Ishikawa (cell line): ENCODE results near the gene HYAL1.

ENCODE experiments used
- CEBPB ChIP-seq: IDR thresholded peaks from 2 replicates; pipeline ENCODE4 v1.6.1; 2012
- CREB1 ChIP-seq: IDR thresholded peaks from 2 replicates; pipeline ENCODE4 v1.6.1; 2012; ENCODE audit warnings: low read depth
- EP300 ChIP-seq: IDR thresholded peaks from 2 replicates; pipeline ENCODE4 v1.6.1; 2012; ENCODE audit warnings: borderline replicate concordance
- FOXM1 ChIP-seq: IDR thresholded peaks from 2 replicates; pipeline ENCODE4 v1.6.1; 2012; ENCODE audit warnings: low read depth, borderline replicate concordance
- RAD21 ChIP-seq: IDR thresholded peaks from 2 replicates; pipeline ENCODE4 v1.6.1; 2012; ENCODE audit warnings: low read depth
- TAF1 ChIP-seq: IDR thresholded peaks from 2 replicates; pipeline ENCODE4 v1.6.1; 2012; ENCODE audit warnings: low read depth, mild to moderate bottlenecking
- TEAD4 ChIP-seq: IDR thresholded peaks from 2 replicates; pipeline ENCODE4 v1.6.1; 2012
- YY1 ChIP-seq: IDR thresholded peaks from 2 replicates; pipeline ENCODE4 v1.6.1; 2012; ENCODE audit warnings: low read depth
- TF ChIP-seq, protein P1 (sequence below): IDR thresholded peaks from 2 replicates; pipeline ENCODE4 v1.6.1; 2012
- TF ChIP-seq, protein P2 (sequence below): IDR thresholded peaks from 2 replicates; pipeline ENCODE4 v1.6.1; 2012
- TF ChIP-seq, protein P3 (sequence below): IDR thresholded peaks from 2 replicates; pipeline ENCODE4 v1.6.1; 2012; ENCODE audit warnings: low read depth, mild to moderate bottlenecking

DNA sequence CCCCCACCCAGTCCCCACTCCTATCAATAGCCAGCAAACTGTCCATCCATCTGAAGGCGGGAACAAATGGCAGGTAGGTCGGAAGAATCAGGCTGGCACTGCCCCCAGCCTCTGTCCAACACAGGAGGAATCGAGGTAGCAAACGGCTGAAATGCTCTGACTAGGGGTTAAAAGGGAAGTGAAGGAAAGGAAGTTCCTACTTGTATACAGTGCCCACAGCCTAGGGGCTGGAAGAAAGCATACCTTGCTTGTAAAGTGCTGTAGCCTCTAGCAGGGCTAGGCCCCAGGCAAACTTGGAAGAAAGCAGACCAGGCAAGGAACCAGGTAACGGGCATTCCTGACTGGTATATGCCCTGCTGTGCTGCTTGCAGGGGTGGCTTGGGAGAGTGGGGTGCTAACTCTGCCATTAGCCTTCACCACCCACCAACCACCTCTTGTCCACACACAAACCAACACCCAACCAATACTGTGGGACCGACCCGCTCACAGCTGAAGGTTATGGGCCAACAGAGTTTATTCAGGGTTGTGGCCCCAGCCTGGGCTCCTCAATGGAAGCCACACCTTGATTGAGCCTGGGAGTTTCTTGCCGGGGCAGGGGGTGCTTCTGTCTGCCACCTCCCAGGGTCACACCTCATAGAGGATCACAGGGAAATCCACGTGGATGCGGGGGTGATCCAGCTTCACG, 22.3 kb upstream of the HYAL1 start:
- TF ChIP-seq TEAD4 (no peak), EP300 (no peak), CEBPB (no peak), FOXM1 (no peak), CREB1 (no peak), TAF1 (no peak), YY1 (no peak), RAD21 (no peak)
- TF ChIP-seq, protein P1, sequence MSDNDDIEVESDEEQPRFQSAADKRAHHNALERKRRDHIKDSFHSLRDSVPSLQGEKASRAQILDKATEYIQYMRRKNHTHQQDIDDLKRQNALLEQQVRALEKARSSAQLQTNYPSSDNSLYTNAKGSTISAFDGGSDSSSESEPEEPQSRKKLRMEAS, result no peak
- TF ChIP-seq, protein P2, sequence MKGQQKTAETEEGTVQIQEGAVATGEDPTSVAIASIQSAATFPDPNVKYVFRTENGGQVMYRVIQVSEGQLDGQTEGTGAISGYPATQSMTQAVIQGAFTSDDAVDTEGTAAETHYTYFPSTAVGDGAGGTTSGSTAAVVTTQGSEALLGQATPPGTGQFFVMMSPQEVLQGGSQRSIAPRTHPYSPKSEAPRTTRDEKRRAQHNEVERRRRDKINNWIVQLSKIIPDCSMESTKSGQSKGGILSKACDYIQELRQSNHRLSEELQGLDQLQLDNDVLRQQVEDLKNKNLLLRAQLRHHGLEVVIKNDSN, result no peak
- TF ChIP-seq, protein P3, sequence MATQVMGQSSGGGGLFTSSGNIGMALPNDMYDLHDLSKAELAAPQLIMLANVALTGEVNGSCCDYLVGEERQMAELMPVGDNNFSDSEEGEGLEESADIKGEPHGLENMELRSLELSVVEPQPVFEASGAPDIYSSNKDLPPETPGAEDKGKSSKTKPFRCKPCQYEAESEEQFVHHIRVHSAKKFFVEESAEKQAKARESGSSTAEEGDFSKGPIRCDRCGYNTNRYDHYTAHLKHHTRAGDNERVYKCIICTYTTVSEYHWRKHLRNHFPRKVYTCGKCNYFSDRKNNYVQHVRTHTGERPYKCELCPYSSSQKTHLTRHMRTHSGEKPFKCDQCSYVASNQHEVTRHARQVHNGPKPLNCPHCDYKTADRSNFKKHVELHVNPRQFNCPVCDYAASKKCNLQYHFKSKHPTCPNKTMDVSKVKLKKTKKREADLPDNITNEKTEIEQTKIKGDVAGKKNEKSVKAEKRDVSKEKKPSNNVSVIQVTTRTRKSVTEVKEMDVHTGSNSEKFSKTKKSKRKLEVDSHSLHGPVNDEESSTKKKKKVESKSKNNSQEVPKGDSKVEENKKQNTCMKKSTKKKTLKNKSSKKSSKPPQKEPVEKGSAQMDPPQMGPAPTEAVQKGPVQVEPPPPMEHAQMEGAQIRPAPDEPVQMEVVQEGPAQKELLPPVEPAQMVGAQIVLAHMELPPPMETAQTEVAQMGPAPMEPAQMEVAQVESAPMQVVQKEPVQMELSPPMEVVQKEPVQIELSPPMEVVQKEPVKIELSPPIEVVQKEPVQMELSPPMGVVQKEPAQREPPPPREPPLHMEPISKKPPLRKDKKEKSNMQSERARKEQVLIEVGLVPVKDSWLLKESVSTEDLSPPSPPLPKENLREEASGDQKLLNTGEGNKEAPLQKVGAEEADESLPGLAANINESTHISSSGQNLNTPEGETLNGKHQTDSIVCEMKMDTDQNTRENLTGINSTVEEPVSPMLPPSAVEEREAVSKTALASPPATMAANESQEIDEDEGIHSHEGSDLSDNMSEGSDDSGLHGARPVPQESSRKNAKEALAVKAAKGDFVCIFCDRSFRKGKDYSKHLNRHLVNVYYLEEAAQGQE, result no peak
